GM12801 (cell line): ENCODE data around the gene SHH.

ENCODE experiments used
- CTCF ChIP-seq: IDR thresholded peaks from one replicate; pipeline ENCODE4 v1.5.1; 2011; ENCODE audit warnings: control low read depth; ENCODE audit not compliant: insufficient read length; ENCODE audit errors: extremely low read depth

Gene SHH

DNA sequence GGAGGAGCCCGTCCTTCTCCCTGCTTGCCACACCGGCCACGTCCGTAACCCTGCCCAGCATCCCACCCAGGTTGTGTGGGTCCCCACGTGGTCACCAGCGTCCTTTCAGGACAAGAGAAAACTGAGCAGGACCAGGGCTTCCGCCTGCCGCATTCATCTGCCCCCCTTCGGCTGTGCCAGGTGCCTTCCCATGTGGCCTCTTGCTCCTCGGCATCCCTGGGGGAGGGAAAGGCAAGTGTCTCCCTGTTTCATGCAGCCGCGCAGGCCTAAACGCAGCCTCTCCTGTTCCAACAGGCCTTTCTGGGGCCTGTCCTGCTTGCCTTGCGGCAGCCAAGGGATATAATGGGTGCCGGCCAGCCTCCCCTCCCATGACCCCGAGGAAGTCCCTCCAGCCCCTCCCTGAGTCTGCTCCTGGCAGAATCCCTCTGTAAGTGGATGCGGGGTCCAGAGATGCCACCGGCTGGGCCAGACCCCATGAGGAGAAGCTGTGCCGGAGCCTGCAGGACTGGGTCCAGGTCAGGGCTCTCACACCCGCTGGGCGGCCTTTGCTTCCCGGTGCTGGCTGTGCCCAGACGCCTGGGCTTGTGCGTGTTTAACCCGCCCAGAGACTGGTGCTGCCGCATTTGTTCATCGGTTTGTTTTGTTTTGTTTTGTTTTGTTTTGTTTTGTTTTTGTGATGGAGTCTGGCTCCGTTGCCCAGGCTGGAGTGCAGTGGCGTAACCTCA is 23.1 kb downstream of the SHH start:
- TF ChIP-seq CTCF, result no peak

DNA sequence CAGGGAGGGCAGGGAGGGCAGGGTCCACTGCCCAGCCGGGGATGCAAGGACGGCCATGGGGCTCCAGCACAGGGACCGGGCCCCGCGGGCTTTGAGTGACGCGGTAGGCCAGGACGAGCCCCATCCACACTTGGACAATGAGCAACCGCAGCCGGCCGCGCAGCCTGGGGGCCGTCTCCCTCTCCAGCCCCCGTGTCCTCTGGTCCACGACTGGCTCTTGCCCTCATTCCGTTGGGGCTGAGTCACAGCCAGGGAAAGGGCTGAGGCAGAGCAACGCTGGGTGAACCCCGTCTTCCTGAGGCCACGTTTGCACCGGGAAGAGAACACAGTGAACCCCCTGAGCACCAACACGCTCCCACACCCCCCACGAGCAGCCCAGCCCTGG is 23.7 kb downstream of the SHH start:
- no peak for TF ChIP-seq CTCF

DNA sequence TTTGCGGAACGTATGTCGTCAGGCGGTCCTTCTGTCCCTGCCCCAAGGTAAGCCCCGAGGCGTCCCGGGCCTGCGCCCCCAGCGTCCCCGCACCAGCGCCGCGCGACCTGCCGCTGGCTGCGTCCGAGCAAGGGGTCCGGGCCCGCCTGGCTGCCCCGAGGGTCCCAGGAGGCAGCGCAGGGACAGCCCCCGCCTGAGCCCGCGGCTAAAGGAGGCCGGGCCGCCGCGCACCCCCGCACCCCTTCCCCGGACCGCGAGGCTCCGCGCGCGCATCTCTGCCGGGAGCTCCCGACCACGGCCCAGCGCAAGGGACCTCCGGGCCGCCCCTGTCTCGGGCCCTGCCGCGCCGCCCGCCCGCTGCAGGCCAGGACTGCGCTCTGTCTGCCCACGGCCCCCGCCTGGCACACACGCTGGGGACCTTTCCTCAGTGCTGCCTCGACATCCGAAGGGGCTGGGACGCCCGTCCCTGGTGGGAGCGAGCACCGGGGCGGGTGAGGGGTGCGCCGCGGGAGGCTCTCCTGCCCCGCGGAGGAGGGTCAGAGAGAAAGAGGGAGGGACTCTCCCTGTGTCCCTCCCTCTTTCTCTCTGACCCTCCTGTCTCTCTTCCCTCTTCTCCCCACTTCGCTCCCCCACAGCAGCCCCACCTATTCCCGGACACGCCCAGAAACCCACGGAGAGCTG is 25.0 kb downstream of the SHH start:
- TF ChIP-seq CTCF, result no peak

DNA sequence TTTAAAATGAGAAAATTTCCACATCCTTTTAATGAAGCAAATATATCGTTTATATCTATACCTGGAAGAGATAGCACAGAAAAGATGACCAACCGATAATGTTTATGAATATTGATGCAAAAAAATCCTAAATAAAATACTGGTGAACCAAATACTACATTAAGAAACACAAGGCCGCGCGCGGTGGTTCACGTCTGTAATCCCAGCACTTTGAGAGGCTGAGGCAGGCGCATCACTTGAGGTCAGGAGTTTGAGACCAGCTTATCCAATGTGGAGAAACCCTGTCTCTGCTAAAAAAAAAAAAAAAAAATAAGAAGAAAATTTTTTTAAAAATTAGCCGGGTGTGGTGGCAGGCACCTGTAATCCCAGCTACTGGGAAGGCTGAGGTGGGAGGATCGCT is 25.8 kb downstream of the SHH start:
- TF ChIP-seq CTCF, result no peak

- TF ChIP-seq CTCF, result no peak
Observed at GRCh38 chr7:155785536-155785935, 26.7 kb downstream of the SHH start.

GRCh38 chr7:155782466-155782865 is 29.8 kb downstream of the SHH start:
- no peak for TF ChIP-seq CTCF

- TF ChIP-seq CTCF, result no peak
Observed at GRCh38 chr7:155781433-155781832, 30.8 kb downstream of the SHH start.
